OCI-LY3 (cell line): Measurements from ENCODE around the gene TRABD2B.

Experiments
- CTCF ChIP-seq: fragments of 200-600, 300-600 bp; sonication (generic); IDR thresholded peaks from 2 replicates; pipeline ENCODE4 v1.5.1; 2014; ENCODE audit warnings: antibody characterized with exemption, low read length, low read depth
- EZH2phosphoT487 ChIP-seq: fragments of 200-600 bp; shearing (Covaris generic); IDR thresholded peaks from 2 replicates; pipeline ENCODE4 v1.6.1; 2018; ENCODE audit warnings: antibody characterized with exemption, mixed run types, low read depth

- TF ChIP-seq CTCF, result no peak
- TF ChIP-seq EZH2phosphoT487, result no peak
Observed at GRCh38 chr1:47818682-47819573, 178.3 kb downstream of the TRABD2B start.
